Measurements from ENCODE around the gene F10.

The F10 gene

DNA sequence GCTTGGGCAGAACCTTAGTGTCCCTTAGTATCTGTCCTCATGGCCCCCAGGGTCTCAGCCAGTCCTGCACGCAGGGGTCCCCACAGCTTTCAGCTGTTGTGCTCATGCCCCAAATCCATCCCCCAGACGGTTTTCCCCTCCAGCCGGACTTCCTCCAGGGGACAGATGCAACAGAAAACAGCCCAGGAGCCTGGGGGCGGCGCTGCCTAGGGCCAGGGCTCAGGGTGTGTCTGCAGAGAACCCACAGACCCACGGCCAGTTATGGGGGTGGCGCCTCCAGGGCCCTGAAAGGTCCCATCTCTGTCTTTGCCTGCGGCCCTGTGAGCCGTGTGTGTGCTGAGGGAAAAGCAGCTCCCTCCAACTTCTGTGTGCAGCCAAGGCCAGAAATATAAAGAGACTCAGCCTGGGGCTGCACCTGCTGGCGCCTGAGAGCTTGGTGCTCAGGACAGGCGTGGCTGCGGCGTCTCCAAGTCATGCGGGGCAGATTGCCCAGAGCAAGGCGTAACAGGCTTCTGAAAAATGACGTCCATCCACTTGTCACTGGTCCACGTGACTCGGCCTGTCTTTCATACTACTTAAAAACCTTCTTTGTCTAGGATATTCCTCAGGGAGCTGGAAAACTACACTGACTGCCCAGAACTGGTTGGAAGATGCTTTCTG is 39.1 kb upstream of the F10 start:
- no peaks in the 10 kb centered on the region for H3K27me3 Mint-ChIP-seq
- no peaks in the 10 kb centered on the region for H3K4me1 Mint-ChIP-seq
- no peak overlapping the region for H3K27ac Mint-ChIP-seq
- H3K36me3 Mint-ChIP-seq = no peaks in the 10 kb centered on the region
- peaks cover 3% of the 10 kb centered on the region for H3K9me3 Mint-ChIP-seq
- H3K4me3 Mint-ChIP-seq = no peak overlapping the region
- ATAC-seq = no peak

DNA sequence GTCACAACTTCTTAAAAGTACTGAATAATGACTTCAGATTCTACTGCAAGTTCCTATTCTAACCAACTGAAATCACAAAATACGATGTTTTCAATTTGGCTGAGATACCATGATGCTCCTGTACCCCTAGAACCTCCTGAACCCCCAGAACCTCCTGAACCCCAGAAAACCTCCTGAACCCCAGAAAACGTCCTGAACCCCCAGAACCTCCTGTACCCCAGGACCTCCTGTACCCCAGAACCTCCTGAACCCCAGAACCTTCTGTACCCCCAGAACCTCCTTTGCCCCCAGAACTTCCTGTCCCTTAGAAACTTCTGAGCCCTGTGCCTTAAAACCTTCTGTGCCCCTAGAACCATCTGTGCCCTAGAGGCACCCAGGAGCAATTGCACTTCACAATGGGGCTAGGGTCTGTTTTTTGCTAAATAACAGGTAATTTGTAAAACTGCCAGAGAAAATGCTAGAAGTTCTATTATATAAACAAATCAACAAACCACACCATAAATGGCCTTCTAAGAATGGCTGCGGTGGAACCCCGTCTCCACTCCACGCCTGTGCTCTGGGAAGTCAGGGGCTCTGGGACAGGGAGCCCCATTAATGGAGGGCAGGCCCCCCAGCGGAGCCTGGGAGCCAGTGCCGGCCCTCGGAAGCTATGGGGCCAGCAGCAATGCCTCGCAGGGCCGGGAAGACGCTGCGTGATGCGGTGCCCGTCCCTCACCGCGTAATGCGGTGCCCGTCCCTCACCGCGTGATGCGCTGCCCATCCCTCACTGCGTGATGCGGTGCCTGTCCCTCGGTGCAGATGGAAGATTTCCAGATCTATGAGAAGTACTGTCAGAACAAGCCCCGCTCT is 38.3 kb upstream of the F10 start:
- no peak for ATAC-seq
- Mint-ChIP-seq H3K27me3 (no peaks in the 10 kb centered on the region), H3K36me3 (no peaks in the 10 kb centered on the region), H3K27ac (no peak overlapping the region), H3K4me3 (no peak overlapping the region), H3K9me3 (peaks cover 3% of the 10 kb centered on the region), H3K4me1 (no peaks in the 10 kb centered on the region)

DNA sequence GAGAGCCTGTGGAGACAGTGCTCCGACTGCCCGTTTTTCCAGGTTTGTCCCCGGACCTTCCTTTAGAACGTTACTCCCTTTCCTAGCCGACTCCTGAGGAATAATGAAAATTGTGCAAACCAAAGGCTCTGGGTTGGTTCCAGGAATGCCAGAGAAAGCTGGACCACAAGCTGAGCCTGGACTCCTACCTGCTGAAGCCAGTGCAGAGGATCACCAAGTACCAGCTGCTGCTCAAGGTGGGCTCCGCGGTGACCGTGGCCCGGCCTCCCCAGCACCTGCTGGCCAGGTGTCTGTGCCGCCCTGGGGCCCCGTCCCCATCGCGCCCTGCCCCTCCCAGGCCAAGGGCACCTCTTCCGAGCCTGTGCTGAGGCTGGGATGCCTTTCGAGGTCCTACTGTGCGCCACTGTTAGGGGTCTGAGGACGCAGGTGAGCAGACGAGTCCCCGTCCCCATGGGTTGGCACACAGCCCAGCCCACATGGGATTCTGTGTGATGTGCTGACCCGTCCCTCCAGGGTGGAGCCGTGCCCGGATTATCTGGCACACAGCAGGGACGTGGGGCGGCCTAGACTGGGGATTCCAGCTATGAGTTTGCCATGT is 37.6 kb upstream of the F10 start:
- ATAC-seq = no peak
- Mint-ChIP-seq H3K4me1 (no peaks in the 10 kb centered on the region), H3K4me3 (no peak overlapping the region), H3K9me3 (peaks cover 3% of the 10 kb centered on the region), H3K36me3 (no peaks in the 10 kb centered on the region), H3K27me3 (no peaks in the 10 kb centered on the region), H3K27ac (no peak overlapping the region)

DNA sequence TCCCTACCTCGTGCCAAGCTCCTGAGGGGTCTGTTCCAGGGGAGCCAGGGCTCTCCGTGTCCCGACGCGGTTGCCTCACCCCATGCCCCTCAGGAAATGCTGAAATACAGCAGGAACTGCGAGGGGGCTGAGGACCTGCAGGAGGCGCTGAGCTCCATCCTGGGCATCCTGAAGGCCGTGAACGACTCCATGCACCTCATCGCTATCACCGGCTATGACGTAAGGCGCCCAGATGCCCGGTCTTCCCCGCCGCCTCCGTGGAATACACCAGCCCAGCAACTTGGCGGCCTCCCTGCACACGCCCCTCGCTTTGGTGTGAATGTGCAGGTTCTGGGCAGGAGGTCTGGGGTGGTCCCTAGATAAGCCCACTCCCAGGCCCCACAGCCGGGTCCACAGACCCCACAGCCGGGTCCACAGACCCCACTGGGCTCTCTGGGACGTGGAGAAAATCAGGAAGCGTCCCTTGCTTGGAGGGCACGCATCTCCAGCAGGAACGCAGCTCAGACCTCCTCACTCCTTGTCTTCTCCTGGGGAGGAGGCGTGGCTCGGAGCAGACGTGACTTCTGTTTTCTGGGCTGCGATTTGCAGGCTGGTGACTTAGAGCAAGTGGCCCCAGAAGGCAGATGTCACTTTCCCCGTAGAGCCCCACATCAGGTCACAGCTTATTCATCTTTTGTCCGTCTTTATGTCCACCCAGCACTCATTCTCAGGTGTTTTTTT is 36.4 kb upstream of the F10 start:
- H3K27me3 Mint-ChIP-seq = no peaks in the 10 kb centered on the region
- no peaks in the 10 kb centered on the region for H3K36me3 Mint-ChIP-seq
- ATAC-seq = no peak
- no peaks in the 10 kb centered on the region for H3K4me1 Mint-ChIP-seq
- H3K9me3 Mint-ChIP-seq = peaks cover 3% of the 10 kb centered on the region
- H3K4me3 Mint-ChIP-seq = no peak overlapping the region
- H3K27ac Mint-ChIP-seq = no peak overlapping the region

DNA sequence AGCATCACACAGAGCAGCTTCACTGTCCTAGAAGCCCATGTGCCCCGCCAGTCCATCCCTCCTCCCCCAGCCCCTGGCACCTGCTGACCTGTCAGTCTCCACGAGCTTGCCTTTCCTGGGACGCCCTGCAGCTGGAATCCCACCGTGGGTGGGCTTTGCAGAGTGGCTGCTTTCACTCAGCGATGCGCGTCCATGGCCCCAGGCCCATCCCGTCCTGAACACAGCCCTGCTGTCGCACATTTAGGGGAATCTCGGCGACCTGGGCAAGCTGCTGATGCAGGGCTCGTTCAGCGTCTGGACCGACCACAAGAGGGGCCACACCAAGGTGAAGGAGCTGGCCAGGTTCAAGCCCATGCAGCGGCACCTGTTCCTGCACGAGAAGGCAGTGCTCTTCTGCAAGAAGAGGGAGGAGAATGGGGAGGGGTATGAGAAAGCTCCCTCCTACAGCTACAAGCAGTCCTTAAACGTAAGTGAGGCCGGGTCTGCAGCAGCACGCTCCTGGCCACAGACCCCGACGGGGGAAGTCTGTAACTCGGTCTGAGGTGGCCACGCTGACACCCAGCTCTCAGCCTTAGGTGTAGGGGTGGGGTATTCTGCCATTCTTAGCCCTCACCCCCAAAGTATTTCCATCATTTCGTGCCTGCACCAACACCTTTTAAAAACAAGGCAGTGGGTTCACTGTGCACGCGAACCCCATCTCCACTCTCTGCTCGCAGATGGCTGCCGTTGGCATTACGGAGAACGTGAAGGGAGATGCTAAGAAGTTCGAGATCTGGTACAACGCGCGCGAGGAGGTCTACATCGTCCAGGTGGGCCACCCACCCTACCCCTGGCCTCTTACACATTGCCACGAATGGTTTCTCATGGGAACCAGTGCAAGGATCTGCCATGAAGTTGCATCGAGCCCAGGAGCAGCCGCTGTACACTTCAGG is 35.3 kb upstream of the F10 start:
- Mint-ChIP-seq H3K27ac (no peak overlapping the region), H3K4me1 (no peaks in the 10 kb centered on the region), H3K4me3 (no peak overlapping the region), H3K27me3 (no peaks in the 10 kb centered on the region), H3K36me3 (no peaks in the 10 kb centered on the region), H3K9me3 (peaks cover 3% of the 10 kb centered on the region)
- ATAC-seq = no peak

DNA sequence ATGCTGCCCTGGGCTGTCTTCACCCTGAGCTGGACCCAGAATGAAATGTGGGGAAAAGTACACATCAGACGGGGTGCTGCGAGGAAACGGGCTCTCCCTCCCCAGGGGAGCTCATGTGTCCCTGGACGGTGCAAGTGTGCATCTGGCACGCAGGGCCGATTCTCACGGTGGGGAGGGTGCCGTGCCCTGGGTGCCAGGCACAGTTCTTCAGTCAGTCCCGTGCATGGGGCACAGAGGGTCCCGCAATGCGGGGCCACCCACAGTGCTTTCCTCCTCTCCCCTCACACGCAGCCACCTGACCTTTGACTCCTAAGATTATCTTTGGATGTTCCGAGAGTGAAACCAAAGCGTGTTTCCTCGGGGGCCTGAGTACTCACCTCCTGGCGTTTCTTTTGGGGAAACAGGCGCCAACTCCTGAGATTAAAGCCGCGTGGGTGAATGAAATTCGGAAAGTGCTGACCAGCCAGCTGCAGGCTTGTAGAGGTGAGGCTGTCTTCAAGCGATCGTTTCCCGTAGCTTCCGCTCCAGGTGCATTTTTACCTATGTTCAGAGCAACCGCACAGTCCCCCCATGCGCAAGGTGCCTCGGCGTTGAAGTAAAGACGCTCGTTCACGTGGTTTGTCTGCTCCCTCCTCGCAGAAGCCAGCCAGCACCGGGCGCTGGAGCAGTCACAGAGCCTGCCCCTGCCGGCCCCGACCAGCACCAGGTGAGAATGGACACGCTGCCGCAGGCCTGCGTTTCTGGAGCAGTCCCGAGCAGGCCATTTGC is 34.5 kb upstream of the F10 start:
- no peak overlapping the region for H3K27ac Mint-ChIP-seq
- no peaks in the 10 kb centered on the region for H3K27me3 Mint-ChIP-seq
- peaks cover 3% of the 10 kb centered on the region for H3K9me3 Mint-ChIP-seq
- no peaks in the 10 kb centered on the region for H3K36me3 Mint-ChIP-seq
- H3K4me3 Mint-ChIP-seq = no peak overlapping the region
- no peaks in the 10 kb centered on the region for H3K4me1 Mint-ChIP-seq
- ATAC-seq = no peak

DNA sequence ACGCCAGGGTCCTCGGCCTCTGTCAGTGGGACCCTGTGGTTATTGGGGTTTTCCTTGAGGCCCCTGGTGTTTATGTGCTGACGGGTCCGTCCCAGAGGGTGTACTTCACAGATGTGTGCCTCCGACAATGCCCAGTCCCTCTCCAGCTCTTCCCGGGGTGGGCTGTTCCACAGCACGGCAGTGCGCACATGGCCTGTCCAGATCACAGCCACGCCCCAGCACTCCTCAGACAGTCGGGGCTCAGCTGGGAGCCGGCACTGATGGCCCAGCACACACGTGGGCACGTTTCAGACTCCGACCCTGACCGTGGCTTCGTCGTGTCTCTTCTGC is 33.9 kb upstream of the F10 start:
- Mint-ChIP-seq H3K27me3 (no peaks in the 10 kb centered on the region), H3K27ac (no peak overlapping the region), H3K4me3 (no peak overlapping the region), H3K36me3 (no peaks in the 10 kb centered on the region), H3K9me3 (peaks cover 3% of the 10 kb centered on the region), H3K4me1 (no peaks in the 10 kb centered on the region)
- ATAC-seq = no peak

DNA sequence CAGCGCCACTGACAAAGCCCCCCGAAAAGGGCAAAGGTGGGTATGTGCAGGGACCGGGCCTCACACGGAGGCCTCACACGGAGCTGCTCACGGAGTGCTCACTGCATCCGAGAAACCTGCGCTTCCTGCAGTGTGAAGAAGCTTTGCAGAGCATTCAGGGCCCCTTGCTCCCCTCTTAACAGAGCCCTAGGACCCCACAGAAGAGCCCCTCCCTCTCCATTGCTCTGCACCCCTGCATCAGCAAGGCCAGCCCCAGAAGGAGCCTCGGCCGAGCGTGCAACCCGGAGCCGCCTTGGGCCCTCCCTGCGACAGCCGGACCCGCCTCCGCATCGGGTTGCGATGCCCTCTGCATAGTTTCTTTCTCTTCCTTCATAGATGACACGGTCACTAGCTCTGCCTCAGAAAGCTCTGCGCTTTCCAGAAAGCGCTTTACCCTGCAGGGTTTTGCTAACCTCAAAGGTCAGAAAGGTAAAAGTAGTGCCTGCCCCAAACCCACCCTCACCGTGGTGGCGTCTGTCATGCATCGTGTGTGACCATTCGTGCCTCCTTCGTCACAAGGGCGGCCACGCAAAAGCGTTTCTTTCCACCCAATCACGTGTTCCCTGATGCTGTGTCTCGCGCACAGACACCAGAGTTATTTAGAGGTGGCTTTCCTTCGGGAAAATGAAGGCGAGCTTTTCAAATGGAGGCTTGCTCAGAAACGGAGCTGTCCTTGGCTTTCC is 32.7 kb upstream of the F10 start:
- Mint-ChIP-seq H3K27ac (no peak overlapping the region), H3K4me1 (no peaks in the 10 kb centered on the region), H3K9me3 (peaks cover 3% of the 10 kb centered on the region), H3K4me3 (no peak overlapping the region), H3K36me3 (no peaks in the 10 kb centered on the region), H3K27me3 (peaks cover 6% of the 10 kb centered on the region)
- no peak for ATAC-seq

DNA sequence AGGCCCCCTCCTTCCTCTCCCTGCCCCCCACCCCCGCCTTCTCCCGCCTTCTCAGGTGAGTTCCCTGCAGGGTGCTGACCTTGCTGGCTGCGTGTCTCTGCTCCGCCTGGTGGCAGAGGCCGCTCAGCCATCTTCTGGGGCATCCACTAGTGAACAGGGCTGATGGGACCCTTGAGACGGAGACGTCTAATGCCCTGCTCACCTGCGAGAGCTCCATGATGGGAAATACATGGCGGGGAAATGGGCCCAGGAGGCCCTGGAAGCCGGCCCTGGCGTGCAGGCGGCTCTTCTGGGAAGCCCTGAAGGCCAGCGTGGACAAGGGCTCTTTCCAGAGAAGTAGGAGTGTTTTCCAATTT is 32.2 kb upstream of the F10 start:
- peaks cover 12% of the 10 kb centered on the region for H3K27me3 Mint-ChIP-seq
- no peaks in the 10 kb centered on the region for H3K9me3 Mint-ChIP-seq
- no peak overlapping the region for H3K27ac Mint-ChIP-seq
- no peak for ATAC-seq
- no peaks in the 10 kb centered on the region for H3K36me3 Mint-ChIP-seq
- H3K4me3 Mint-ChIP-seq = no peak overlapping the region
- H3K4me1 Mint-ChIP-seq = no peaks in the 10 kb centered on the region

DNA sequence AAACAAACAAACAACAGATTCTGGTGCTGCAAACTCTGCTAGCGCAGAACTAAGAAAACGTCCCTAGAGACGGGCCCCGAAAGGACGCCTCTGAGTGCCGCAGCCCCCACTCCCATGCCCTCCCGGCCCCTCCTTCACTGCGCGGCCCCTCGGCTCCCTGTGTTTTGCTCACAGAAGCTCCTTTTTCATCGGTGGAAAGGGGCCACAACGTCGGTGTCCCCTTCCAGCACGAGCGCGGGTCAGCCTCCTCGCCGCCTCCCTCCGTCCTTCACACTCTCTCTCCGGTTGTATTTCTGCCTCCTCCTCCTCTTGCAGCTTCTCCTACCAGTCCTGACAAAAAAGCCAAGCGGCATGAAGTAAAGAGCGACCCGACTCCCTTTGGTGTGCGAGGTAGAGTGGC is 31.8 kb upstream of the F10 start:
- Mint-ChIP-seq H3K4me3 (no peak overlapping the region), H3K9me3 (no peaks in the 10 kb centered on the region), H3K36me3 (no peaks in the 10 kb centered on the region), H3K27ac (no peak overlapping the region), H3K4me1 (no peaks in the 10 kb centered on the region), H3K27me3 (peaks cover 16% of the 10 kb centered on the region)
- no peak for ATAC-seq

DNA sequence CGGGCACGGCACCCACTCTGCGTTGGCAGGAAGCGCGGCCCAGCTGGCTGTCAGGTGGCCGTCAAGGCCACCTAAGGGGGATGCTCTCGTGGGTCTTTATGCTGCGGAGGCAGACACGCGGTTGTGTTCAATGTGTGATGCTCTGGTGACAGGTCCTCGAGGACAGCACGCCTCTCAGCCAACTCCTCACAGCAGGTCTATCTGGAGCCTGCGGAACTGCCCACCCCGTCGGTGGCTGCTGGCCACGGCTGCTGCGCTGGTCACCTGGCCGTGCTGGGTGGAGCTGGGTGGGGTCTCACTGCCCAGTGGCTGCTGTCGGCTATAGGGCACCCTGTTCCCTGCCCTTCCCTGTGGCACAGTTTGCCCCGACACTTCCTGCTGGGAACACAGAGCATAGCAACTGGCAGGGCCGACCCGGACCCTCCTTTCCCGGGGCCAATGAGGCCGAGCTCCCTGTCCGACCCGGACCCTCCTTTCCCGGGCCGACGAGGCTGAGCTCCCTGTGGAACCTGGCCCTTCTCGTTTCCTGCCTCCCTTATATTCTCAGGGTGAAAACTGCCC is 31.3 kb upstream of the F10 start:
- Mint-ChIP-seq H3K4me3 (no peak overlapping the region), H3K4me1 (no peaks in the 10 kb centered on the region), H3K27ac (no peak overlapping the region), H3K9me3 (no peaks in the 10 kb centered on the region), H3K36me3 (no peaks in the 10 kb centered on the region), H3K27me3 (peaks cover 18% of the 10 kb centered on the region)
- no peak for ATAC-seq

DNA sequence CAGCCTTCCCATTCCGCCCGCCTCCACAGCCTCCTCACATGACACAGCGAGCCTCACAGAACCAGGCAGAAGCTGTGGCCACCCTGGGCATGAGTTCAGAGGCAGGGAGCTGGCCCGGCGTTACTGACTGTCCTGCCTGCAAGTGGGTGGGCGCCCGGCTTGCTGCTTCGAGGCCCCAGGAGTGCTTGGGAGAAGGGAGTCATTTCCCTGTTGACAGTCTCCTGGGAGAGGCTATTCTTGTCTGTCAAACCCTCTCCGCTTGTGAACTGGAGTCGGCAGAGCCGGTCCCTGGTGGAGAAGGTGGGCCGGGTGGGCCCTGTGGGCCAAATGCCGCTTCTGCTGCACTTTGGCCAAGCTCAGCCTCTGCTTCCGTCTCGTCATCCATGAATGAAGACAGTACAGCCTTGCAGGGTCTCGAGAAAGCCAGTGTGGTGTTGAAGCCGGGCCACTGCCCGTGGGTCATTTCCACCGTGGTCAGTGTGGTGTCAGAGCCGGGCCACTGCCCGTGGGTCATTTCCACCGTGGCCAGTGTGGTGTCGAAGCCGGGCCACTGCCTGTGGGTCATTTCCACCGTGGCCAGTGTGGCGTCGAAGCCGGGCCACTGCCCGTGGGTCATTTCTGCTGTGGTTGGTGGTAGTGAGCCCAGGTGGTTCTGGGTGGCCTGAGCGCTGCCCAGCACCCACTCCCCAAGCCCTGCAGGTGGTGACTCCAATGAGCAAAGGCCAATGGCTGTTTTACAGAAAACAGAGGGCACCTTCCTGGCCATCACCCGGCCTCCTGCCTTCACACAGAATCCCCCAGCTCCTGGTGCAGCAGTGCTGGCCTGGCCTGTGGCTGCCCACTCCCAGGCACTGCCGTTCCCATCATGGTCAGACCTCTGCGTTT is 30.5 kb upstream of the F10 start:
- H3K4me3 Mint-ChIP-seq = no peak overlapping the region
- H3K9me3 Mint-ChIP-seq = no peaks in the 10 kb centered on the region
- peaks cover 18% of the 10 kb centered on the region for H3K27me3 Mint-ChIP-seq
- H3K36me3 Mint-ChIP-seq = no peaks in the 10 kb centered on the region
- ATAC-seq = no peak
- no peaks in the 10 kb centered on the region for H3K4me1 Mint-ChIP-seq
- H3K27ac Mint-ChIP-seq = no peak overlapping the region

Data from stimulated activated memory B cell treated with anti-CD40 and anti-IgM and Interleukin-4, amounts not matched to agents 10 μg/mL and 1 μg/mL and 100 μg/mL, for 72 hours (primary cell).